AG04450 (cell line): ENCODE data around the gene AGO3. TPM values are rescaled to one million over a fixed set of nuclear protein-coding genes. Genes with fewer than 3 reads are reported as not detected.

Experiments
- CTCF ChIA-PET: fragments of 300-600, 350-600 bp; formaldehyde crosslinking; extraction: SDS; loops from one replicate; lab custom pipeline; 2022; ENCODE audit warnings: antibody characterized with exemption, inconsistent platforms; lab: Charles Lee
- POLR2A ChIA-PET: fragments of 350-600 bp; formaldehyde crosslinking; extraction: SDS; loops from one replicate; lab custom pipeline; 2021; ENCODE audit warnings: antibody characterized with exemption, inconsistent platforms; lab: Yijun Ruan, JAX
- DNase-seq: peaks from one replicate; pipeline ENCODE4 v3.0.0-alpha.2; 2011; ENCODE audit warnings: low read depth, low spot score
- H3K27ac ChIP-seq: one replicate; pipeline ENCODE4 v1.5.1; 2012; ENCODE audit warnings: low read depth, low read length, control low read depth
- H3K27me3 ChIP-seq: one replicate; pipeline ENCODE4 v1.6.0; 2012; ENCODE audit warnings: low read length; ENCODE audit not compliant: control insufficient read depth, insufficient read depth
- H3K4me3 ChIP-seq: 2 replicates; pipeline ENCODE4 v1.5.1; 2011; ENCODE audit warnings: mild to moderate bottlenecking, low read depth, low read length, control low read depth
- H3K9me3 ChIP-seq: 2 replicates; pipeline ENCODE4 v1.5.1; 2012; ENCODE audit warnings: low read length; ENCODE audit not compliant: control insufficient read depth, insufficient read depth
- CTCF ChIP-seq: IDR thresholded peaks from 2 replicates; pipeline ENCODE4 v1.5.1; 2011; ENCODE audit warnings: low read depth, low read length, control low read depth, inconsistent platforms
- polyA plus RNA-seq: library from polyadenylated mRNA; depleted of rRNA; stranded (reverse); fragments of >200 nt; gene quantifications from 2 replicates; pipeline ENCODE4 v1.2.3, GENCODE V29; 2011

The AGO3 gene
- polyA plus RNA-seq, 1 experiment = 22.5 TPM

- no peak for DNase-seq
- ChIA-PET CTCF (interaction anchor here (0.8 to 2.4 kb wide), 3 partner anchors 11 to 174 kb away, joined by 3 to 10 read pairs (median 3); no protein-coding TSS in a partner anchor), POLR2A (interaction anchor here (0.7 kb wide), 1 partner anchor 35 kb away, joined by 3 read pairs; no protein-coding TSS in a partner anchor)
- H3K27ac ChIP-seq = no peak overlapping the region
- no peak overlapping the region for H3K4me3 ChIP-seq
- H3K27me3 ChIP-seq = no peaks in the 10 kb centered on the region
- no peaks in the 10 kb centered on the region; the same call in 1 of the 2 replicates for H3K9me3 ChIP-seq
- TF ChIP-seq CTCF = no peak
Measured at GRCh38 chr1:36111151-36111550, 180.2 kb downstream of the AGO3 start.

- ChIA-PET CTCF (interaction anchor here (0.5 to 1.0 kb wide), 2 partner anchors 137 to 173 kb away, joined by 3 read pairs; no protein-coding TSS in a partner anchor), POLR2A (no interaction called here)
- DNase-seq = no peak
- no peak overlapping the region for H3K4me3 ChIP-seq
- no peaks in the 10 kb centered on the region for H3K27me3 ChIP-seq
- TF ChIP-seq CTCF = no peak
- H3K27ac ChIP-seq = no peak overlapping the region
- no peaks in the 10 kb centered on the region; the same call in 1 of the 2 replicates for H3K9me3 ChIP-seq
Measured at GRCh38 chr1:36112823-36113222, 181.9 kb downstream of the AGO3 start.

- Histone ChIP-seq H3K9me3 (no peaks in the 10 kb centered on the region; the same call in 1 of the 2 replicates), H3K27ac (no peak overlapping the region), H3K27me3 (no peaks in the 10 kb centered on the region), H3K4me3 (no peak overlapping the region)
- no peak for TF ChIP-seq CTCF
- DNase-seq = no peak
- CTCF ChIA-PET = interaction anchor here (1.0 kb wide), 1 partner anchor 21 kb away, joined by 4 read pairs; no protein-coding TSS in a partner anchor
- POLR2A ChIA-PET = no interaction called here
Measured at GRCh38 chr1:36114371-36114770, 183.5 kb downstream of the AGO3 start.

GRCh38 chr1:36115200-36115669 is 184.3 kb downstream of the AGO3 start:
- Histone ChIP-seq H3K4me3 (no peak overlapping the region), H3K27ac (no peak overlapping the region), H3K9me3 (no peaks in the 10 kb centered on the region; the same call in 1 of the 2 replicates), H3K27me3 (no peaks in the 10 kb centered on the region)
- ChIA-PET POLR2A (interaction anchor here (0.7 to 0.9 kb wide), 2 partner anchors 18 to 272 kb away, joined by 3 to 4 read pairs; no protein-coding TSS in a partner anchor), CTCF (interaction anchor here (0.8 to 6.4 kb wide), 5 partner anchors 15 to 171 kb away, joined by 3 to 44 read pairs (median 4); no protein-coding TSS in a partner anchor)
- no peak for DNase-seq
- TF ChIP-seq CTCF = no peak

- TF ChIP-seq CTCF = no peak
- Histone ChIP-seq H3K9me3 (no peaks in the 10 kb centered on the region; the same call in 1 of the 2 replicates), H3K27me3 (no peaks in the 10 kb centered on the region), H3K4me3 (no peak overlapping the region), H3K27ac (no peak overlapping the region)
- CTCF ChIA-PET = interaction anchor here (0.8 to 6.4 kb wide), 5 partner anchors 16 to 170 kb away, joined by 3 to 44 read pairs (median 4); no protein-coding TSS in a partner anchor
- no peak for DNase-seq
- POLR2A ChIA-PET = interaction anchor here (0.7 kb wide), 1 partner anchor 271 kb away, joined by 3 read pairs; no protein-coding TSS in a partner anchor
Measured at GRCh38 chr1:36115931-36116330, 185.0 kb downstream of the AGO3 start.
